Right ventricle myocardium superior (tissue), 1 donor: ENCODE measurements around the gene PRRT3. TPM values are rescaled to one million over a fixed set of nuclear protein-coding genes. Genes with fewer than 3 reads are reported as not detected.
A peak's percentile ranks its signal among the peaks of the same experiment; 100 is the strongest.
"Not testable (repeated sequence)": the region's sequence is repeated elsewhere in the genome, so short reads cannot be mapped to it uniquely, and the experiment has no call there.

Source experiments
- ATAC-seq: fragments of 200-7000 bp; cut with Tn5 transposase; one replicate; pipeline ENCODE4 v1.9.1; 2020; ENCODE audit warnings: mild to moderate bottlenecking; ENCODE audit not compliant: poor library complexity
- DNase-seq: peaks from one replicate; pipeline ENCODE4 v3.0.0-alpha.2; 2020
- intact Hi-C: fragments of 100-400 bp; cut with DNase I; formaldehyde crosslinking; loops from one replicate; pipeline ENCODE4 v1.11.2; 2022
- total RNA-seq: library from RNA; stranded (reverse); fragmentation: NEBNext Ultra II Directional; extraction: Animal tissue kit (Norgen Biotek cat#: 25700); gene quantifications from one replicate; pipeline ENCODE4 v1.2.1, GENCODE V29; 2021
- donor health status: DM: no; HTN: yes; CAD: no; lungs with severe emphysema.

The PRRT3 gene
- total RNA-seq, 1 donor from 2014 or later = 0.46 TPM

GRCh38 chr3:9903238-9903624 is 49.0 kb downstream of the PRRT3 start:
- ATAC-seq (no peak), DNase-seq (no peak)
- intact Hi-C loops = no loop called here

- DNase-seq (no peak), ATAC-seq (peak; percentile 41)
- intact Hi-C loops = no loop called here
These were observed 49.6 kb downstream of the PRRT3 start, which contains the start of gene IL17RE for GRCh38 chr3:9902372-9903237. Gene IL17RE (plus strand): TSS chr3:9902848. CDS start chr3:9902933, 85 bp downstream.

GRCh38 chr3:9901967-9902366 is 50.2 kb downstream of the PRRT3 start:
- ATAC-seq (no peak), DNase-seq (no peak)

GRCh38 chr3:9900965-9901415 is 51.2 kb downstream of the PRRT3 start:
- ATAC-seq, intact Hi-C loops: not testable (repeated sequence)

More at GRCh38 chr3:9901967-9902366, 50.2 kb downstream of the PRRT3 start:
- intact Hi-C loops = no loop called here

GRCh38 chr3:9899289-9899791 is 52.9 kb downstream of the PRRT3 start:
- ATAC-seq = no peak
- intact Hi-C loops = no loop called here
- DNase-seq = no peak

More at GRCh38 chr3:9900965-9901415, 51.2 kb downstream of the PRRT3 start:
- DNase-seq = not testable (repeated sequence)

- intact Hi-C loops = no loop called here
- ATAC-seq (no peak), DNase-seq (no peak)
These were observed 53.6 kb downstream of the PRRT3 start for GRCh38 chr3:9898467-9899241.

GRCh38 chr3:9897408-9898372 is 54.5 kb downstream of the PRRT3 start:
- no peak for DNase-seq
- intact Hi-C loops = no loop called here
- peak; percentile 51 for ATAC-seq

- DNase-seq, intact Hi-C loops, ATAC-seq: not testable (repeated sequence)
These were observed 55.3 kb downstream of the PRRT3 start for GRCh38 chr3:9896755-9897407.

- ATAC-seq, intact Hi-C loops, DNase-seq: not testable (repeated sequence)
These were observed 56.5 kb downstream of the PRRT3 start for GRCh38 chr3:9895715-9896114.

Other genes starting within 250 kb of the PRRT3 start
- not detected for gene CPNE9, start 248.6 kb downstream of the PRRT3 start, total RNA-seq
- 7.5 TPM for gene BRPF1, start 220.7 kb downstream of the PRRT3 start, total RNA-seq
- gene OGG1, start 202.5 kb downstream of the PRRT3 start, total RNA-seq = 8.3 TPM
- 12.4 TPM for gene CAMK1, start 182.5 kb downstream of the PRRT3 start, total RNA-seq
- gene TADA3, start 159.9 kb downstream of the PRRT3 start, total RNA-seq = 47.7 TPM
- gene ARPC4, start 159.3 kb downstream of the PRRT3 start, total RNA-seq = 62.0 TPM
- gene TTLL3, start 142.1 kb downstream of the PRRT3 start, total RNA-seq = 11.1 TPM
- 36.3 TPM for gene RPUSD3, start 108.4 kb downstream of the PRRT3 start, total RNA-seq
- 4.0 TPM for gene CIDEC, start 72.2 kb downstream of the PRRT3 start, total RNA-seq
- 18.8 TPM for gene JAGN1, start 61.8 kb downstream of the PRRT3 start, total RNA-seq
- gene IL17RE, start 49.6 kb downstream of the PRRT3 start, total RNA-seq = 0.46 TPM
- 33.2 TPM for gene IL17RC, start 35.3 kb downstream of the PRRT3 start, total RNA-seq
- 63.9 TPM for gene CRELD1, start 18.6 kb downstream of the PRRT3 start, total RNA-seq
- gene EMC3, start 34.4 kb upstream of the PRRT3 start, total RNA-seq = 108 TPM
- 2.0 TPM for gene FANCD2, start 74.0 kb upstream of the PRRT3 start, total RNA-seq
- gene FANCD2OS, start 155.8 kb upstream of the PRRT3 start, total RNA-seq = not detected
- gene BRK1, start 163.3 kb upstream of the PRRT3 start, total RNA-seq = 92.6 TPM
- 11.2 TPM for gene VHL, start 189.4 kb upstream of the PRRT3 start, total RNA-seq
- gene IRAK2, start 212.5 kb upstream of the PRRT3 start, total RNA-seq = 1.7 TPM